Renal pelvis (tissue), 4 donors: ENCODE results near the gene SORBS1. TPM values are rescaled to one million over a fixed set of nuclear protein-coding genes. Genes with fewer than 3 reads are reported as not detected.

Source experiments
- DNase-seq: peaks from one replicate; pipeline ENCODE4 v3.0.0-alpha.2; 2013
- polyA plus RNA-seq, 3 donors: library from polyadenylated mRNA; unstranded; fragments of 120-200 nt; gene quantifications; one replicate each; pipeline ENCODE4 v1.2.1, GENCODE V29; 2013; ENCODE audit not compliant: insufficient read length in 3 of 3

SORBS1 gene
- polyA plus RNA-seq, 3 donors, result 27.0 to 35.1 (median 28.2) TPM

GRCh38 chr10:95295031-95295755 lies 266.0 kb downstream of the SORBS1 start:
- DNase-seq, result no peak

- peak; percentile 68 for DNase-seq
Observed at GRCh38 chr10:95293631-95294030, 267.5 kb downstream of the SORBS1 start.

- DNase-seq, result no peak
Observed at GRCh38 chr10:95291365-95292039, 269.7 kb downstream of the SORBS1 start.

- no peak for DNase-seq
Observed at GRCh38 chr10:95290461-95291364, 270.5 kb downstream of the SORBS1 start, which contains the start of gene PDLIM1. PDLIM1 (minus strand) TSS chr10:95291003; CDS start chr10:95290915, 88 bp downstream.

GRCh38 chr10:95289921-95290421 lies 271.2 kb downstream of the SORBS1 start:
- no peak for DNase-seq

- no peak for DNase-seq
Observed at GRCh38 chr10:95289003-95289920, 271.9 kb downstream of the SORBS1 start.

GRCh38 chr10:95288303-95288702 lies 272.9 kb downstream of the SORBS1 start:
- no peak for DNase-seq

GRCh38 chr10:95287281-95287680 lies 273.9 kb downstream of the SORBS1 start:
- DNase-seq, result no peak

- no peak for DNase-seq
Observed at GRCh38 chr10:95286707-95287106, 274.5 kb downstream of the SORBS1 start.

GRCh38 chr10:95285556-95285955 lies 275.6 kb downstream of the SORBS1 start:
- no peak for DNase-seq

GRCh38 chr10:95284807-95285206 lies 276.4 kb downstream of the SORBS1 start:
- no peak for DNase-seq

GRCh38 chr10:95282107-95282506 lies 279.1 kb downstream of the SORBS1 start:
- DNase-seq, result no peak

GRCh38 chr10:95281206-95281605 lies 280.0 kb downstream of the SORBS1 start:
- DNase-seq, result no peak

- DNase-seq, result no peak
Observed at GRCh38 chr10:95280637-95281036, 280.5 kb downstream of the SORBS1 start.

GRCh38 chr10:95279042-95279820 lies 281.9 kb downstream of the SORBS1 start:
- DNase-seq, result no peak

GRCh38 chr10:95278061-95278988 lies 282.8 kb downstream of the SORBS1 start:
- no peak for DNase-seq

GRCh38 chr10:95277614-95278013 lies 283.6 kb downstream of the SORBS1 start:
- no peak for DNase-seq

GRCh38 chr10:95277201-95277570 lies 284.0 kb downstream of the SORBS1 start:
- DNase-seq, result no peak
